NB4 (cell line): ENCODE data around the gene SYTL3.

Experiments used
- POLR2A ChIP-seq: IDR thresholded peaks from 2 replicates; pipeline ENCODE4 v1.6.1; 2011; ENCODE audit warnings: mild to moderate bottlenecking; ENCODE audit not compliant: insufficient read length; ENCODE audit errors: extremely low read depth
- TF ChIP-seq, protein P1 (sequence below): IDR thresholded peaks from one replicate; pipeline ENCODE4 v1.5.1; 2012; ENCODE audit warnings: low read depth, low read length
- TF ChIP-seq, protein P2 (sequence below): IDR thresholded peaks from 2 replicates; pipeline ENCODE4 v1.6.1; 2011; ENCODE audit warnings: low read depth, low read length

DNA sequence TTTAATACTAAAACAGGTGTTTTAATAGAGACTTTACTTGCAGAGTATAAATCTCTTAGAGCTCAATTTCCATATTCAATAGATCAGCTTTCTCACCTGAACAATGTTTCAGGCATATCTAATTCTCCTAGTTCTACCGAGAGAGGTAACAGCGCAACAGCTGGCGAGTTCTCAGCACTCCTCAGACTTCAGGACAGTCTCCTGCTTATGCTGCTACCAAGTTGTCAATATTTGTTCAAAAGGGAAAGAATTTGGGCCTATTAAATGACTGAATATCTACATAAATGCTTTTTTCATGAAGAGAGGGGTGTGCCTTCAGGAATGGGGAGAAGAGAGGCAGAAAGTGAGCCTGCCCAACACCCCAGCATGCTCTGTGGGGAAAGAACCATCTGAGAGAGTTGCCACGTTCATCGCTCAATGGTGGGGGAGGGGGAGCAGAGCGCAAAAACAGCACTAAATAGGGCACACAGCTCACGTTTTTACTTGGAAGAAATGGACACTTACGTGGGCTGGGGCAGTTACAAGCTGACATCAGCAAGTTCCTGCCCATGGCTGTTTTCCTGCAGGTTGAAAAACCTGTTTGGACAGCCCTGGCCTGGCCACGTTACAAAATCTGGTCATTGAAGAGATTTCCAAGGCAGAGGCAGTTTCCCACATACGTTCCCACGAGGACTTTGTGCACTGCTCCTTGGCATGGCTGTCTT is 131.3 kb downstream of the SYTL3 start:
- TF ChIP-seq, protein P1, sequence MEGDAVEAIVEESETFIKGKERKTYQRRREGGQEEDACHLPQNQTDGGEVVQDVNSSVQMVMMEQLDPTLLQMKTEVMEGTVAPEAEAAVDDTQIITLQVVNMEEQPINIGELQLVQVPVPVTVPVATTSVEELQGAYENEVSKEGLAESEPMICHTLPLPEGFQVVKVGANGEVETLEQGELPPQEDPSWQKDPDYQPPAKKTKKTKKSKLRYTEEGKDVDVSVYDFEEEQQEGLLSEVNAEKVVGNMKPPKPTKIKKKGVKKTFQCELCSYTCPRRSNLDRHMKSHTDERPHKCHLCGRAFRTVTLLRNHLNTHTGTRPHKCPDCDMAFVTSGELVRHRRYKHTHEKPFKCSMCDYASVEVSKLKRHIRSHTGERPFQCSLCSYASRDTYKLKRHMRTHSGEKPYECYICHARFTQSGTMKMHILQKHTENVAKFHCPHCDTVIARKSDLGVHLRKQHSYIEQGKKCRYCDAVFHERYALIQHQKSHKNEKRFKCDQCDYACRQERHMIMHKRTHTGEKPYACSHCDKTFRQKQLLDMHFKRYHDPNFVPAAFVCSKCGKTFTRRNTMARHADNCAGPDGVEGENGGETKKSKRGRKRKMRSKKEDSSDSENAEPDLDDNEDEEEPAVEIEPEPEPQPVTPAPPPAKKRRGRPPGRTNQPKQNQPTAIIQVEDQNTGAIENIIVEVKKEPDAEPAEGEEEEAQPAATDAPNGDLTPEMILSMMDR = no peak
- no peak for TF ChIP-seq POLR2A
- TF ChIP-seq, protein P2, sequence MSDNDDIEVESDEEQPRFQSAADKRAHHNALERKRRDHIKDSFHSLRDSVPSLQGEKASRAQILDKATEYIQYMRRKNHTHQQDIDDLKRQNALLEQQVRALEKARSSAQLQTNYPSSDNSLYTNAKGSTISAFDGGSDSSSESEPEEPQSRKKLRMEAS = no peak
